GM18867 (cell line): ENCODE measurements around the gene PLPP7.
"Not testable (repeated sequence)": the region's sequence is repeated elsewhere in the genome, so short reads cannot be mapped to it uniquely, and the experiment has no call there.

Source experiments
- ATAC-seq: cut with Tn5 transposase; IDR thresholded peaks from one replicate; pipeline ENCODE4 v1.9.1; 2021; ENCODE audit warnings: mild to moderate bottlenecking, moderate library complexity; ENCODE audit not compliant: unreplicated experiment

The PLPP7 gene

DNA sequence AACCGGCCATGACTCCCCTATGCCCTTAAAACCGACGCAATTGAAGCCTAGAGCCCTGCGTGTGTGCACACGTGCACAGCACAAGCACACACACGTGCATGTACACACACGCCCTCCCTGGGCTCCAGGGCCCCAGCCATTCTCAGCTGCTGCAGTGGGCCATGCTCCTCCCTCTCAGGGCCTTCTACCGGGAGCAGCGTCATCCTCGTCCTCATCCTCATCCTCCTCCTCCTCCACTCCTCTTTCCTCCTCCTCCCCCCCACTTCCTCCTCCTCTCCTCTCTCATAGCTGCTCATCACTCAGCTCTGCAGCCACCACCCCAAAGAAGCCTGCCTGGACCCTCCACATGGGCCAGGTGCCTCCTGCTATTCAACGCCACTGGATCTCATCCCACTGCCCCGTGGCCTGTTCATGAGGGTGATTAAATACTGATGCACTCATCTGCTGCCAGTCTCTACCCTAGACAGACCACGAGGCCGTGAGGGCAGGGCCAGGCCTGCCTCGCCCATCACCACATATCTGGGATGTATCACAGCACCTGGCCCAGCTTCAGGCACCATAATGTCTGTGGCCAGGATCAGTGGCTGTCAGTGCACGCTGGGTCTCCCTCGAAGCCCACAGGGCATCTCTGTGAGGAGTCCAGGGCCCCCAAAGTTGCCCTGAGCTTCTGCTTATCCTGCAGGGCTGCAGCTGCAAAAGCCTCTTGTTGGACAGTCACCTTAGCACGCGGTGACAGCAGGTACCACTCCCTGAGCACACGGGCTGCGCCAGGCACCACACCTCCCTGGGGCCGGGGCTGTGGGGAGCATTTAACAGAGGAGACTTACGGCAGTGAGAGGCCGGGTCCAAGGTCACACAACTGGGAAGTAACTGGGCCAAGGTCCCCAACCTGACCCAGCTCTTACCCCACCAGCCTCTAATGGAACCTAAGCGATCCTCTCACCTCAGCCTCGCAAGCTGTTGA, 23.0 kb upstream of the PLPP7 start:
- no peak for ATAC-seq

- ATAC-seq = no peak
These were observed 19.1 kb upstream of the PLPP7 start for GRCh38 chr9:131270171-131271015.

- not testable (repeated sequence) for ATAC-seq
These were observed 18.6 kb upstream of the PLPP7 start for GRCh38 chr9:131271016-131271273.

DNA sequence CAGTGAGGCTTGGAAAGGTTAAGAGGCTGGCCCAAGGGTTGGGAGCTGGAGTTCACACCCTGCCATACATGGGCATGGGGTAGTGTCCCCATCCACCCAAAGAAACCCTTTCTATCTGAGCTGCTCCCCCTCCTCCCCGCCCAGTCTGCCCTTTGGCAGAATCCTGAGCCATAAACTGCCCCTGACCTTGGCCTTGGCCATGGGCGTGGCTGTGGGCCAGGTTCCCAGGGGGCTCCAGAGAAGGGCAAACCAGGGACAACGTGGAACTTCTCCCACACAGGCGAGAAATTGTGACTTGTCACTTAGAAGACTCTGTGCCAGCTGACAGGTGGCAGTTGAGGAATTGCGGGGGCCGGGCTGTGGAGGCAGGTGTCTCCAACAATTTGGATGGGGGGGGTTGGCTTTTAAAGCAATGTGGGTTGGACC, 18.0 kb upstream of the PLPP7 start:
- no peak for ATAC-seq

DNA sequence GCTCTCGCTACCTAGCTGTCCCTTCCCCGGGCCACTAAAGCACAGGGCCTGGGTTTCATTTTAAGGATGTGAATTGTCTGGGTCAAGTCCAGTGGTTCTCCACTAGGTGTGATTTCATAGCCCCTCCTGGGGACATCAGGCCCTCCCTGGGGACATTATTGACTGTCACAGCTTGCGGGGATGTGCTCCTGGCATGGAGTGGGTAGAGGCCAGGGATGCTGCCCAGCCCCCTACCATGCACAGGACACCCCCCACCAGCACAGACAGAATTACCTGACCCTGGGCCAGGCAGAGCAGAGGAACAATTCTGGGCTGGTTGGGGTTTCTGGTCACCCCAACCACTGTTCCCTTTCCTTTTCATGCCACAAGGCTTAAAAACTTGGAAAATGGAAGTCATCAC, 17.3 kb upstream of the PLPP7 start:
- ATAC-seq = no peak

DNA sequence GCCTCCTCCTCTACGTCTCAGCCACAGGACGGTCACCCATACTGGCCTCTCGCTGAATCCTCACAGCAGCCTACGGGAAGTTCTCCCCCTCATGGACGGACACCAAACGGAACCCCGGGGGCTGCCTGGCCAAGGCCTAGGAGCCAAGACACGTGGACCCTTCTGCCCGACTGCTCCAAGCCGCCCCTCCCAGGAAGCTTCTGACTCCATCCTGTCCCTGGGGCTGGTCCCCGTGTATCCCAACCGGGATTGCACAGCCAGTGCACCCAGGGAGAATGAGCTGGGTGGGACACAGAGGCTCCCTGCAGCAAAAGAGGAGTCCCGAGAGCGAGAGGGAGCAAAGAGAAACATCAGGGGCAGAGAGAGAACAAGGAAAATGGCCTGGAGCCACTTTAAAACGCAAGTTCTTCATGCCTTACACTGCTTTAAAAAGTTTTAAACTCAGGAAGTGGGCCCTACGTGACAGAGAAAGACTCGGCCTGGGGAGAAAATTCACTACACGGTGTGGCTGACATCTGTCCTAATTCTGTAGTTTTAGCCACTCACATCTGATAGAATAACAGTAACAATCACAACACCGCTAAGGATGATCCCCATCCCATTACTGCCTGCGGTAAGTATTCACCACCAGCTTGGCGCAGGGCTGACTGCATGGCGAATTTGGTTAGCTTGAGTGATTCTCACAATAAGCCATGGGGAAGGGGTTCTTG, 16.2 kb upstream of the PLPP7 start:
- no peak for ATAC-seq

GRCh38 chr9:131273856-131274673, 15.5 kb upstream of the PLPP7 start:
- ATAC-seq = no peak

- no peak for ATAC-seq
These were observed 14.7 kb upstream of the PLPP7 start for GRCh38 chr9:131274674-131275331.

GRCh38 chr9:131275332-131276093, 14.0 kb upstream of the PLPP7 start:
- no peak for ATAC-seq

GRCh38 chr9:131276094-131276888, 13.2 kb upstream of the PLPP7 start, which contains the start of gene FAM78A:
Gene FAM78A (minus strand): TSS chr9:131276510. CDS start chr9:131276179, 331 bp downstream.
- ATAC-seq = no peak

GRCh38 chr9:131276891-131277286, 12.6 kb upstream of the PLPP7 start:
- ATAC-seq = no peak

DNA sequence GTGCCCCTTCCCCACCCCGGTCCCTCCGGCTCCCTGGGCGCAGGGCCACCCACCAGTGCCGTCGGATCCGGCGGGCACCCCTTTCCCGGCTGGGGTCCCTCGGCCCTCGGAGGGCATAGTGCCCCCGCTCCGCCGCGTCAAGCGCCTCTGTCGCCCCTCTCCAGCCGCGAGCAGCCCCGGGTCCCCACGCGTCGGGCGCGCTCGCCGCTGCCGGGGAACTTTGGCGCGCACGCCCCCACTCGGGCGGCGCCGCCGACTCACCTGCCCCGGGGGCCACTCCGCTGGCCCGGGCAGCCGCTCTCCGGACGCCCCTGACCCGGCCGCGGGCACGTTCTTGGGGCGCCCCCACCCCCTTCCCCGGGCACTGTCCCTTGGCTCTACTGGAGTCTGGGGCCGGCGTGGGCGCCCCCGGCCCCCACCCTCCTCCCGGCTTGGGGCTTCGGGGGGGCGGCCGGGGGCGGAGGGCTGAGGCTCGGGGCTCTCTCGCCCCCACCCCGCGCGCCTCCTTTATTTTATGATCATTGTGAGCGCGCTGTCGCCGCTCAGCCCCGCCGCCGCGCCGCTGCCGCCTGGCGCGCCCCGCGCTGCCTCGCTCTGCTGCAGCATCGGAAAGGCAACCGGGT, 12.1 kb upstream of the PLPP7 start:
- no peak for ATAC-seq

GRCh38 chr9:131277910-131278701, 11.4 kb upstream of the PLPP7 start:
- no peak for ATAC-seq

GRCh38 chr9:131278702-131279111, 10.8 kb upstream of the PLPP7 start:
- ATAC-seq = no peak

GRCh38 chr9:131279196-131279862, 10.2 kb upstream of the PLPP7 start:
- ATAC-seq = no peak

DNA sequence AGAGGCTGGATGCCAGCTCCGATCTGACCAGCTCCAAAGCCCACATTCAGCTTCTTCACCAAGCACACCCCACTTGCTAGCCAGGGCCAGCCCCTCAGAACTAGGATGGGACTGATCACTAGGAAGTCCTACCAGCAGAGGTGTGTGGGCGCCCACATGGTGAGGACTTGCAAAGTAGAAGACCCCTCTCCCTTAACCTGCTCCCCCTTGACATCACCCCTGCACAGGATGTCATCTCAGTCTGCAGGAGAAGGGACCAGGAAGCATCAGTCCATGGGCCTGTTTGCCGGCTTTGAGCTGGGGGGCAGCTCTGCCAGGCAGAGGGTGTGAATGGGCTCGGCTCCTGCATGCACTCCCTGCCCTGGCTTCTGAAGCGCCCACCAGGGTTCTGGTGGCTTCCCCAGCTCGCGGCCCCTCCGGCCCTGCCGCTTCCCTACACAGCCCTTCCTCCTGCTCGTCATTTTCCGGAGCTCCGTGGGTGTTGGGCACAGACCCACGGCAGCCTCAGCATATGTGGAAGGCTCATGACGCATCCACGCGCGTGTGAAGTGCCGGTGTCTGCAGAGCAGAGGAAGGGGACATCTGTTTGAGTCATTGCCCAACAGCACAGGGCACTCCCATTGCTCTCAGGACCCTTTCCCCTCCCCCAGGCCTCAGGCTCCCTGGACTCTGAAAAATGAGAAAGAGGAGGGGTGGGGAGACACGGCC, 9.5 kb upstream of the PLPP7 start:
- ATAC-seq = no peak
